ENCODE results near the gene MAP1S.
"Not testable (repeated sequence)": the region's sequence is repeated elsewhere in the genome, so short reads cannot be mapped to it uniquely, and the experiment has no call there.

MAP1S gene

DNA sequence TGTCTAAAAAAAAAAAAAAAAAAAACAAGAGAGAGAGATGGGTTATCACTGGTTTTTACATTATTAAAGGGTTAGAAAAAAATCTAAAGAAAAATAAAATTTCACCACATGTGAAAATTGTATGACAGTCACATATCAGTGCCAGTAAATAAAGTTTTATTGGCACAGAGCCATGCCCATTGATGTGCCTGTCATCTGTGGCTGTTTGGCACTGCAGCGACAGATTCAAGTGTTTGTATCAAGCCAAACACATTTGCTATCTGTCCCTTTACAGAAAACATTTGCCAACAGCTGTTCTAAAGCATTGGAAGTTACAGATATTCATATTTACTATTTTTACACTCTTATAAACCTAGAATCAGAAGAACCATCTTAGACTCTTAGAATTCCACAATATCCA is 48.3 kb downstream of the MAP1S start:
- TF ChIP-seq, protein P1, sequence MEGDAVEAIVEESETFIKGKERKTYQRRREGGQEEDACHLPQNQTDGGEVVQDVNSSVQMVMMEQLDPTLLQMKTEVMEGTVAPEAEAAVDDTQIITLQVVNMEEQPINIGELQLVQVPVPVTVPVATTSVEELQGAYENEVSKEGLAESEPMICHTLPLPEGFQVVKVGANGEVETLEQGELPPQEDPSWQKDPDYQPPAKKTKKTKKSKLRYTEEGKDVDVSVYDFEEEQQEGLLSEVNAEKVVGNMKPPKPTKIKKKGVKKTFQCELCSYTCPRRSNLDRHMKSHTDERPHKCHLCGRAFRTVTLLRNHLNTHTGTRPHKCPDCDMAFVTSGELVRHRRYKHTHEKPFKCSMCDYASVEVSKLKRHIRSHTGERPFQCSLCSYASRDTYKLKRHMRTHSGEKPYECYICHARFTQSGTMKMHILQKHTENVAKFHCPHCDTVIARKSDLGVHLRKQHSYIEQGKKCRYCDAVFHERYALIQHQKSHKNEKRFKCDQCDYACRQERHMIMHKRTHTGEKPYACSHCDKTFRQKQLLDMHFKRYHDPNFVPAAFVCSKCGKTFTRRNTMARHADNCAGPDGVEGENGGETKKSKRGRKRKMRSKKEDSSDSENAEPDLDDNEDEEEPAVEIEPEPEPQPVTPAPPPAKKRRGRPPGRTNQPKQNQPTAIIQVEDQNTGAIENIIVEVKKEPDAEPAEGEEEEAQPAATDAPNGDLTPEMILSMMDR (conservative IDR thresholded peaks at IDR 0.05; ENCODE audit: control insufficient read depth, insufficient read depth, low read depth, low read length), result no peak
- no peak for DNase-seq (ENCODE audit: low read depth)
- no peak overlapping the region for H3K4me3 ChIP-seq (ENCODE audit: control insufficient read depth, low read depth, low read length)

DNA sequence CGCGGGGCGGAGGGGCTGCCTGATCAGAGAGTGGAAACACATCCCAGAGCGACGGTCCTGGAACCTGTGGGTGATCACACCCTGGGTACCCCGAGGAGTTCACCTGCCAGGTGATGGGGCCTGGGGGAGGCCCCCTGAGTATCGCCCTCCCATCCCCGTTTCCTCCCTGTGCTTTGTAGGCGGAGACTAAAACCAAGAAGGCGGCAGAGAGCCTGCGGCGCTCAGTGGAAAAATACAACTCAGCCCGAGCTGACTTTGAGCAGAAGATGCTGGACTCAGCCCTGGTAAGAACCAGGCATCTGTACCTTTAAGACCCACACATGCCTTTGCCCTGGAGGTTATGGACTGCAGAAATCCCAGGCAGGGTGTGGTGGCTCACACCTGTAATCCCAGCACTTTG is 51.3 kb downstream of the MAP1S start:
- TF ChIP-seq, protein P1 (conservative IDR thresholded peaks at IDR 0.05; ENCODE audit: control insufficient read depth, insufficient read depth, low read depth, low read length), result no peak
- H3K4me3 ChIP-seq (ENCODE audit: control insufficient read depth, low read depth, low read length), result no peak overlapping the region
- DNase-seq (ENCODE audit: low read depth), result no peak

DNA sequence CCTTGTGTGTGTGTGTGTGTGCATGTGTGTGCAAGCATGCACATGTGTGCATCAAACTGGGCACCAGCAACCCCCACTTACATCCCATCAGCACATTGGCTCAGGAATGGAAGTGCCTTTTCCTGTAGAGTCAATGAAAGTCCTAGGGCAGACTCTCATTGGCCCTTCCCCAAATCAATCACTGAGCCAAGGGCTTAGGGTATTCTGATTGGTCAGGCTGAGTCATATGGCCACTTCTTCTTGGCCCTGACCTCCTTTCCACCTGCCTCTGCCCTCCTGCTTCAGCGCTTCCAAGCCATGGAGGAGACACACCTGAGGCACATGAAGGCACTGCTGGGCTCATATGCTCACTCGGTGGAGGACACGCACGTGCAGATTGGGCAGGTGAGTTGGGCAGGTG is 52.9 kb downstream of the MAP1S start:
- DNase-seq (ENCODE audit: low read depth), result peak; percentile 56
- TF ChIP-seq, protein P1 (conservative IDR thresholded peaks at IDR 0.05; ENCODE audit: control insufficient read depth, insufficient read depth, low read depth, low read length), result no peak
- H3K4me3 ChIP-seq (ENCODE audit: control insufficient read depth, low read depth, low read length), result no peak overlapping the region

DNA sequence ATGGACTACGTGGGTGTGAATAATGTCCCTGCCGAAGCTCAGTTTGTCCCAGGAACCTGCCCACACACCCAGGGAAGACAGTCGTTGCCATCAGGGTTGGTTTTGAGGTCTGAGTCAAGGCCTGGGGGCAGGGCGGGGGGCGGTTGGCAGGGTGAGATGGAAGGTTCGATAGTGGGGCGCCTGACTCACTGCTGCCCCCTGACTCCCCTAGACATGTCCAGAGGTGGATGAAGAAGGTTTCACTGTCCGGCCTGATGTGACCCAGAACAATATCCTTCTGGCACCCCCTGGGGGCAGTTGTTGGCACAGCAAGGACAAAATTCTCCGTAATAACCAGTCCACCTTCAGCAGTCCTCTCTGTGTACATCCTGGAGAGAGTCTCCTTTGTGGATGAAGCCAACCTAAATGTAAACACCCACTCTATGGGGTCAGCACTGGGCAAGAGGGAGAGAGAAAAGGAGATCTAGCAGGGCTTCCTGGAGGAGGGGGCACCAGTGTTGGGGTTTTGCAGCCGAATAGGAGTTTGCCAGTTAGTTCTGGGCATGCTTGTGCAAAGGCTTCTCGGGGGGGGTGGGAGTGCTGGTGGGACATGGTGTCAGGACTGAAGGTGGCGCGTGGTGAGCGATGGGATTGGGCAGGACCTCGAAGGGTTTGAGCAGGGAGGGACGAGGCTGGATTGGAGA is 56.1 kb downstream of the MAP1S start:
- DNase-seq (ENCODE audit: low read depth), result peak; percentile 47
- no peak overlapping the region for H3K4me3 ChIP-seq (ENCODE audit: control insufficient read depth, low read depth, low read length)
- TF ChIP-seq, protein P1 (conservative IDR thresholded peaks at IDR 0.05; ENCODE audit: control insufficient read depth, insufficient read depth, low read depth, low read length), result peak; percentile 65

DNA sequence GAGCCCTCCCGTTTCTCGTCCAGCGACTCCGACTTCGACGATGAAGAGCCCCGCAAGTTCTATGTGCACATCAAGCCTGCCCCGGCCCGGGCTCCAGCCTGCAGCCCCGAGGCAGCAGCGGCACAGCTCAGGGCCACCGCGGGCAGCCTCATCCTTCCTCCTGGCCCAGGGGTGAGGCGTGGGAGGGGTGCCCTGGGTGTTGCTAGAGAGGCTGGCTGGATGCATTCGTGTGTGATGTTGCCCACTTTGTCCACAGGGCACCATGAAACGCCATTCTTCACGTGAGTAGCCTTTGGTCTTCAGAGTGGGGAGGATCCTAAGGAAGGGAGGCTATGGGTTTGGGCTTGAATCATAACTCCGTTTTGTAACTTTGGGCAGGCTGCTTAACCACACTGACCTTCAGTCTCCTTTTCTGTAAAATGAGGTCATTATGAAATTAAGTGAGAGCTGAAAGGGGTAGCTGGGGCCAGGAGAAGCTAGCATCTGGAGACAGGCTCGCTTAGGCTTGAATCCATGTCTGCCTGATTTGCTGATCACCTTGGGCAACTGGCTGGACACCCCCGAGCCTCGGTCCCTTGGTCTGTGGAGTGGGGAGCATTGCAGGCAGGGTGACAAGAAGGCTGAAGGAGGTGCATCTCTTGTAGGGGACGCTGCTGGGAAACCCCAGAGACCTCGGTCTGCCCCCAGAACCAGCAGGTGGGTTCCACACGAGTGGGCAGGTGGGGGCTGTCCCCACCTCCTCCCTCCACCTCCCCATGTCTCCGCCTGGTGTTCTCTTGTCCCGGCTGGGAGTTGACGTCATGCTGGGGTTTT is 56.9 kb downstream of the MAP1S start:
- TF ChIP-seq, protein P1 (conservative IDR thresholded peaks at IDR 0.05; ENCODE audit: control insufficient read depth, insufficient read depth, low read depth, low read length), result no peak
- no peak overlapping the region for H3K4me3 ChIP-seq (ENCODE audit: control insufficient read depth, low read depth, low read length)
- DNase-seq (ENCODE audit: low read depth), result peak; percentile 82

DNA sequence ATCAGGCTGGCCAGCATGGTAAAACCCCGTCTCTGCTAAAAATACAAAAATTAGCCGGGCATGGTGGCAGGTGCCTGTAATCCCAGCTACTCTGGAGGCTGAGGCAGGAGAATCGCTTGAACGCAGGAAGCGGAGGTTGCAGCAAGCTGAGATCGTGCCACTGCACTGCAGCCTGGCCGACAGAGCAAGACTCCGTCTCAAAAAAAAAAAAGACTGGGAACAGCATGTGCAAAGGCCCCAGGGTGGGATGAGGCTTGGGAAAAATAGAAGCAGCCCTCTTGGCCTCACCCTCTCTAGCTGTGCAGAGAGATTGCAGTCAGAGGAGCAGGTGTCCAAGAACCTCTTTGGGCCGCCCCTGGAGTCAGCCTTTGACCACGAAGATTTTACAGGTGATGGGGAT is 58.6 kb downstream of the MAP1S start:
- not testable (repeated sequence) for DNase-seq (ENCODE audit: low read depth); H3K4me3 ChIP-seq (ENCODE audit: control insufficient read depth, low read depth, low read length)

DNA sequence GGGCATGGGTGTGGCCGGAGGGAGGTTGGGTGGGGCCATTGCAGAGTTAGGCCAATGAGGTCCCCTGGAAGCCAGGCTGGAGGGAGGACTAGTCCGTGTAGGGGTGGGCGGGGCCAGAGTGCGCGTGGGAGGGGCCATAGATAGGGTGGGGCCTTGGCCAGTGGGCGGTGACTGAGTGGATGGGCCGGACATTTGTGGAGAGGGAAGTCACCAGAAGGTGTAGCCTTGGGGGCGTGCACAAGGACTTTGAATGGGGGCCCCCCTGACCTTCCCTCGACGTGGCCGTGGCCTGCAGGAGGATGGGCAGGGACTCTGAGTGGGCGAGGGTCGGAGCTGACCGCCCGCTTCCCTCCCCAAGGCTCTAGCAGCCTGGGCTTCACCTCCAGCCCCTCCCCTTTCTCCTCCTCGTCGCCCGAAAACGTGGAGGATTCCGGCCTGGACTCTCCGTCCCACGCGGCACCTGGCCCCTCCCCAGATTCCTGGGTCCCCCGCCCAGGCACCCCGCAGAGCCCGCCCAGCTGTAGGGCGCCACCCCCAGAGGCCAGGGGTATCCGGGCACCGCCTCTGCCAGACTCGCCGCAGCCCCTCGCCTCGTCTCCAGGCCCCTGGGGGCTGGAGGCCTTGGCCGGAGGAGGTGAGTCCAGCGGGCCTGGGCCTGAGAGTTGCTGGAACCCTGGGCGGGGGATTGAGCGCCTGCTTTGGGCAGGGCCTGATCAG is 59.1 kb downstream of the MAP1S start:
- DNase-seq (ENCODE audit: low read depth), result peak; percentile 47
- H3K4me3 ChIP-seq (ENCODE audit: control insufficient read depth, low read depth, low read length), result no peak overlapping the region
- TF ChIP-seq, protein P1 (conservative IDR thresholded peaks at IDR 0.05; ENCODE audit: control insufficient read depth, insufficient read depth, low read depth, low read length), result no peak
